DMS114 treated with DMSO at 0.1 percent for 48 hours (cell line): ENCODE measurements around the gene NKPD1.

ENCODE experiments used
- DNase-seq: peaks from one replicate; lab custom pipeline; 2025; ENCODE audit not compliant: unreplicated experiment; lab: John Stamatoyannopoulos, UW

NKPD1 gene

GRCh38 chr19:45160870-45161737 lies at the start of gene NKPD1:
NKPD1 (minus strand) TSS chr19:45160982; CDS start chr19:45160150, 832 bp downstream.
- no peak for DNase-seq

- DNase-seq: no peak
Measured at GRCh38 chr19:45206328-45206727, 45.5 kb upstream of the NKPD1 start.

DNA sequence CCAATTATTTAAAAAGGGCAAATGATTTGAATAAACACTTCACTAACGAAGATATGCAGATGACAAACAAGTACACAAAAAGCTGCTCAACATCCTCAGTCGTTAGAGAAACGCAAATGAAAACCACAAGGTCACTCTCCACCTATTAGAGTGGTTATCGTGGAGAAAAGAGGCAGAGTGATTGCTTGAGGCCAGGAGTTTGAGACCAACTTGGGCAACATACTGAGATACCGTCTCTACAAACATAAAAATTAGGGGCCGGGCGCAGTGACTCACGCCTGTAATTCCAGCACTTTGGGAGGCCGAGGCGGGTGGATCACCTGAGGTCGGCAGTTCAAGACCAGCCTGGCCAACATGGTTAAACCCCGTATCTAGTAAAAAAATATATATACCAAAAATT lies 45.0 kb upstream of the NKPD1 start:
- DNase-seq: no peak

GRCh38 chr19:45202637-45203036 lies 41.9 kb upstream of the NKPD1 start:
- DNase-seq: no peak

DNA sequence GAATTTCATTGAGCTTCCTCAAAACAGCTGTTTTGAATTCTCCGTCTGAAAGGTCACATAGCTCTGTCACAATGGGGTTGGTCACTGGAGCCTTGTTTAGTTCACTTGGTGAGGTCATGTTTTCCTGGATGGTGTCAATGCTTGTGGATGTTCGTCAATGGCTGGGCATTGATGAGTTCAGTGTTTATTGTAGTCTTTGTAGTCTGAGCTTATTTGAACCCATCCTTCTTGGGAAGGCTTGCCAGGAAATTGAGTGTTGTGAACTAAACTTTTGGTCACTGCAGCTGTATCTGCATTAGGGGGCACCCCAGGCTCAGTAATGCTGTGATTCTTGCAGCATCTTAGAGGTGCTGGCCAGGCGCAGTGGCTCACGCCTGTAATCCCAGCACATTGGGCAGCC lies 39.8 kb upstream of the NKPD1 start:
- DNase-seq: peak; percentile 16

- DNase-seq: no peak
Measured at GRCh38 chr19:45195764-45196163, 35.0 kb upstream of the NKPD1 start.

GRCh38 chr19:45191375-45191774 lies 30.6 kb upstream of the NKPD1 start:
- DNase-seq: no peak

DNA sequence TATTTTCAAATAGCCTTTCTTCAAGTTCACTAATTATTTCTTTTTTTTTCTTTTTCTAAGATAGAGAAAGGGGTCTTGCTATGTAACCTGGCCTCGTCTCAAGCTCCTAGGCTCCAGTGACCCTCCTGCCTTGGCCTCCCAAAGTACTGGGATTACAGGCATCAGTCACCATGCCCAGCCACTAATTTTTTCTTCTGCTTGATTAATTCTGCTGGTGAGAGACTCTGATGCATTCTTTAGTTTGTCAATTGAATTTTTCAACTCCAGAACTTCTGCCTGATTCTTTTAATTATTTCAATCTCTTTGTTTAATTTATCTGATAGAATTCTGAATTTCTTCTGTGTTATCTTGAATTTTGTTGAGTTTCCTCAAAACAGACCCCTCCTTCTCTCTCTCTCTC lies 29.2 kb upstream of the NKPD1 start:
- no peak for DNase-seq

DNA sequence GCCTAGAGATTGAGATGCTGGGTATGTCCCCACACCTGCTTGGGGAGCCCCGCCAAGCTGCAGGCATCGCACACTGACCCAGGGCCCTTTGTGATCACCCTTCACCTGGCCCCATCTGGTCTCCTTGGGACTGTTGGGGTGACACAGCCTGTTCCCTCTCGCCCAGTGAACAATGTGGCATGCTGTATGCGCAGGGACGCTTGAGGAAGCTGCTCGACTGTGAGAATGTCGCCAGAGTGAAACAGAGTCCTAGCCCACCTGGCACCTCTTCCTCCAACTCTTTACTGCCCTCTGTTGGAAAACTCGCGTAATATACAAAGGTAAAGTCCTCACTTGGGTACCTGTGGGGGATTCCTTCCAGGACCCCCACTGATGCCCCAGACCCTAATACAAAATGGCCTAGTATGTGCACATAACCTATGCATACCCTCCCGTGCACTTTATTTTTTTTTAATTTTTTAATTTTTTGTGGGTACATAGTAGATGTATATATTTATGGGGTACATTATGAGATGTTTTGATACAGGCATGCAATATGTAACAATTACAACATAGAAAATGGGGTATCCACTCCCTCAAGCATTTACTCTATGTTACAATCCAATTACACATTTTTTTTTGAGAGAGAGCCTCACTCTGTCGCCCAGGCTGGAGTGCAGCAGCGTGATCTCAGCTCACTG lies 26.8 kb upstream of the NKPD1 start:
- no peak for DNase-seq

- no peak for DNase-seq
Measured at GRCh38 chr19:45186509-45187334, 25.9 kb upstream of the NKPD1 start.

DNA sequence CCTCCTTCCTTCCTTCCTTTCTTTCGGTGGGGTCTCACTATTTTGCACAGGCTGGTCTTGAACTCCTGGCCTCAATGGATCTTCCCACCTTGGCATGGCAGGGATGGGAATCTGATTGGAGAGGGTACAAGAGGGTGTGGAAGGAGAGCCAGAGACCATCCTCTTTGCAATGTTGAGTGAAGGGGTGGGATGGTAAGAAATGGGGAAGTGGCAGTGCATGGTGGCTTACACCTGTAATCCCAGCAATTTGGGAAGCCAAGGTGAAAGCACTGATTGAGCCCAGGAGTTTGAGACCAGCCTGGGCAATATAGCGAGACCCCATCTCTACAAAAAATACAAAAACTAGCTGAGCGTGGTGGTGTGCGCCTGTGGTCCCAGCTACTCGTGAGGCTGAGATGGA lies 23.3 kb upstream of the NKPD1 start:
- DNase-seq: no peak

DNA sequence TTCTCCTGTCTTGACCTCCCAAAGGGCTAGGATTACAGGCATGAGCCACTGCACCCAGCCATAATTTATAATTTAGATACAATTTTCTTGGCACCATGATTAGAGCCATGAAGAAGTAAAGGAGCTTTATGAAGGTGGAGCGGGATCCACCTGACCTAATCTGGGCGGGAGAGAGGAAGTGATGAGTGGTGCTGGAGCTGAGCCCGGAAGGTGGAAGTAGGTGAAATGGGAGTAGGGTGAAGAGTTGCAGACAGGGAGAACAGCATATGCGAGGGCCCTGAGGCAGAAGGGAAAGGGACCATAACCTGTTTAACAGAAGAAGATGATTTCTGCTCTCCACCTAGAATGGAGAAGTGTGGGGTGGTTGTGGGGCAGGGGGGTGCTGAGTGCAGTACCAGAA lies 22.0 kb upstream of the NKPD1 start:
- DNase-seq: no peak

GRCh38 chr19:45180936-45181335 lies 20.2 kb upstream of the NKPD1 start:
- DNase-seq: no peak

- DNase-seq: no peak
Measured at GRCh38 chr19:45179892-45180370, 19.1 kb upstream of the NKPD1 start.

GRCh38 chr19:45179072-45179891 lies 18.5 kb upstream of the NKPD1 start:
- DNase-seq: no peak

- peak; percentile 99 for DNase-seq
Measured at GRCh38 chr19:45178262-45179071, 17.7 kb upstream of the NKPD1 start, which contains the start of gene BLOC1S3. BLOC1S3 (plus strand) TSS chr19:45178784; CDS start chr19:45179297, 513 bp downstream.

DNA sequence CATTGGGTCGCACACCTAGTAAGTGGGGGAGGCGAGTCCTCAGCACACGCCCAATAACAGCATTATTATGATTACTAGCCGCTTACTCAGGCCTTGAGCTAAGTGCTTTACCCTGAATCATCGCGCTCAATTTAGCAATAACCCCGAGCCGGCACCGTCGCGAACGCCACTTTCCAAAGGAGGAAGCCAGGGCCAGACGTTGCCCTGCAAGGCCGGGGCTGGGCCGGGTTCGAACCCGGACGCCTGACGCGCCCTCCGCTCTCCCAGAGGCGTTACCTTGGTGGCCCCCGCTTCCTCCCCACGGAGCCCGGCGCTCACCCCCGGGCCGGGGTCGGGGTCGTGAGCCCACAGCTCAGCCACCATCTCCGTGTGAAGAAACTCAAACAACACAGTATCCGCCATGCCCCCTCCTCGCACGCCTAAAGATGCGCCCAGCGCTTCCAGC lies 17.1 kb upstream of the NKPD1 start, which contains the start of gene TRAPPC6A:
TRAPPC6A (minus strand) TSS at position 421 of the 445 bp plus-strand sequence; CDS start at position 402, 19 bp downstream.
- no peak for DNase-seq

- no peak for DNase-seq
Measured at GRCh38 chr19:45175515-45176345, 14.9 kb upstream of the NKPD1 start.
